CD8-positive, alpha-beta memory T cell (primary cell): Measurements from ENCODE around the gene TATDN2. TPM values are rescaled to one million over a fixed set of nuclear protein-coding genes. Genes with fewer than 3 reads are reported as not detected.

Experiments used
- CTCF ChIA-PET: fragments of 350-600 bp; sonication (Branson Sonifier 250); formaldehyde crosslinking; loops from one replicate; lab custom pipeline; 2021; ENCODE audit warnings: antibody characterized with exemption; lab: Charles Lee
- POLR2A ChIA-PET: fragments of 350-600 bp; sonication (Branson Sonifier 250); formaldehyde crosslinking; loops from one replicate; lab custom pipeline; 2021; ENCODE audit warnings: antibody characterized with exemption; lab: Charles Lee
- DNase-seq, 5 donors: peaks; one replicate each; pipeline versions ENCODE4 v3.0.0 to v3.0.0-alpha.2; 2020 to 2022; ENCODE audit warnings: mixed read lengths in 1 of 5
- H3K27ac ChIP-seq: one replicate; pipeline ENCODE4 v1.7.0; 2013; ENCODE audit warnings: low read depth, mild to moderate bottlenecking, low read length, moderate library complexity
- H3K27me3 ChIP-seq: 2 replicates; pipeline ENCODE4 v1.7.0; 2013; ENCODE audit warnings: low read length, mild to moderate bottlenecking; ENCODE audit not compliant: insufficient read depth, poor library complexity, severe bottlenecking
- H3K36me3 ChIP-seq: 2 replicates; pipeline ENCODE4 v1.7.0; 2013; ENCODE audit warnings: mild to moderate bottlenecking, low read length, moderate library complexity; ENCODE audit not compliant: insufficient read depth
- H3K4me1 ChIP-seq: 2 replicates; pipeline ENCODE4 v1.7.0; 2013; ENCODE audit warnings: mild to moderate bottlenecking, low read length, moderate library complexity; ENCODE audit not compliant: insufficient read depth
- H3K4me3 ChIP-seq: 2 replicates; pipeline ENCODE4 v1.7.0; 2013; ENCODE audit warnings: mild to moderate bottlenecking, low read length
- H3K9me3 ChIP-seq: 2 replicates; pipeline ENCODE4 v1.7.0; 2013; ENCODE audit warnings: mild to moderate bottlenecking, low read length
- H3K27ac Mint-ChIP-seq, 8 donors: one replicate each; pipeline ENCODE4 v1.8.0; 2020 to 2021; ENCODE audit warnings: mixed read lengths in 8 of 8, mild to moderate bottlenecking in 6 of 8, inconsistent platforms in 3 of 8, moderate library complexity in 3 of 8
- H3K27me3 Mint-ChIP-seq, 2 donors: one replicate each; pipeline ENCODE4 v1.8.0; 2020 to 2021; ENCODE audit warnings: mixed read lengths in 2 of 2, mild to moderate bottlenecking in 1 of 2, moderate library complexity in 1 of 2
- H3K36me3 Mint-ChIP-seq, 3 donors: one replicate each; pipeline ENCODE4 v1.8.0; 2020 to 2021; ENCODE audit warnings: mixed read lengths in 3 of 3, inconsistent platforms in 1 of 3, mild to moderate bottlenecking in 1 of 3
- H3K4me1 Mint-ChIP-seq, 3 donors: one replicate each; pipeline ENCODE4 v1.8.0; 2020 to 2021; ENCODE audit warnings: mixed read lengths in 3 of 3, inconsistent platforms in 1 of 3, mild to moderate bottlenecking in 1 of 3
- H3K4me3 Mint-ChIP-seq, 7 donors: one replicate each; pipeline ENCODE4 v1.8.0; 2020 to 2021; ENCODE audit warnings: mixed read lengths in 7 of 7, mild to moderate bottlenecking in 6 of 7, moderate library complexity in 4 of 7, inconsistent platforms in 2 of 7
- H3K9me3 Mint-ChIP-seq, 5 donors: one replicate each; pipeline ENCODE4 v1.8.0; 2020 to 2022; ENCODE audit warnings: mixed read lengths in 5 of 5, mild to moderate bottlenecking in 3 of 5, moderate library complexity in 2 of 5, inconsistent platforms in 1 of 5
- polyA plus RNA-seq: library from polyadenylated mRNA; unstranded; fragments of 300-500 nt; fragmentation: Illumina TruSeq; gene quantifications from one replicate; pipeline ENCODE4 v1.2.3, GENCODE V29; 2021
- total RNA-seq, 2 experiments: library from RNA; stranded (reverse); gene quantifications; one replicate each; pipeline ENCODE4 v1.2.3, GENCODE V29; 2021

The TATDN2 gene
- total and polyA plus RNA-seq, 3 experiments from 2014 or later: 23.3 to 60.0 (median 57.6) TPM

DNA sequence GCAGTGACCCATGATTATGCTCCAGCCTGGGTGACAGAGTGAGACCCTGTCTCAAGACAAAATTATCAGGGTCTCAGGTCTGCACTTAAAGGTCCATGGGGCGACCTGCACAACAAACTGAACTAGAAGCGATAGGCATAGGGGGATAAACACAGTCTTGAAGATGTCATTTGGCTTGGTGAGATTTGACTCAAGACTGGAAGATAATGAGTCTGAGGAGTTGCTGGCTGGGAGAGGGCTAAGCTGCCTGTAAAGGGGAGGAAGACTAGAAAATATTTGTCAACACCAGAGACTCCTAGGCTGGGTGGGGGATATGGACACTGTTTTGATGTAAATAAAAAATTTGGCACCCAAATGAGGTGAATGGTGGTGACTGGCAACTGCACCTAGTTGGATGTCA is 24.7 kb downstream of the TATDN2 start:
- Histone ChIP-seq H3K4me1 (peaks cover 41% of the 10 kb centered on the region), H3K9me3 (no peaks in the 10 kb centered on the region), H3K27me3 (no peaks in the 10 kb centered on the region), H3K27ac (no peak overlapping the region), H3K4me3 (no peak overlapping the region), H3K36me3 (peaks cover 36% of the 10 kb centered on the region)
- POLR2A ChIA-PET: interaction anchor here (0.6 kb wide), 1 partner anchor 131 kb away, joined by 3 read pairs; the partner anchor contains the start of gene VHL
- no peak for DNase-seq
- no peaks in the 10 kb centered on the region for H3K9me3 Mint-ChIP-seq
- peak overlapping the region in 6 of 7 donors; percentile 11 to 66 (median 46) for H3K4me3 Mint-ChIP-seq
- CTCF ChIA-PET: interaction anchor here (1.5 kb wide), 1 partner anchor 11 kb away, joined by 3 read pairs; no protein-coding TSS in a partner anchor
- peaks cover 53 to 78% (median 68%) of the 10 kb centered on the region in 3 donors for H3K4me1 Mint-ChIP-seq
- H3K36me3 Mint-ChIP-seq: peaks cover 6 to 86% (median 9%) of the 10 kb centered on the region in 3 donors
- no peaks in the 10 kb centered on the region for H3K27me3 Mint-ChIP-seq
- peak overlapping the region; percentile 6 to 95 (median 78) for H3K27ac Mint-ChIP-seq

DNA sequence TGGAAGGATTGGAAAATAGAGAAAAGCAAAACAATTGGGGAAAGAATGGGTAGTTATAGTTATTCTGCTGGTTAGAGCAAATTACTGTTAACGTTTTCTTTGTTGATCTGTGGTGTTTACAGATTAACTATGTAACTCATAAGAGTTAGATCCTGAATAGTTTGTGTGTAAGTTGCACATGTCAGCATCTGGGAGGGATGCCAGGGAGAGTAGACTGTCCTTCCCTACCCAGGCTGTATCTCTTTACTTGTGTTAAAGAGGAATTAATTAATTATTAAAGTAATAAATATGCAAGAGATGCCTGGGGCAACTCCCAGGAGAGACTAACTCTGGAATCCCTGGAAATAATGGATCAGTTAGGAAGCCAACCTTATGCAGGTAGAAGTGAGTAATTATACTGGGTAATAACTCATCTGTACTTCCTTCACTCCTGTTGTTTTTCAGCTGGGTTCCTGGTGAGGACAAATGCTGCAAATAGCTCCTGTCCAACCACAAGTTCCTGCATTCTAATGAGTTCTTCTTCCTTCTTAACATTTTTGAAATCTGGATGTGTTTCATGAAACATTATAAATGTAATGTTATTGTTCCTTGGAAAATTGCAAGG is 25.5 kb downstream of the TATDN2 start:
- peaks cover 4 to 85% (median 6%) of the 10 kb centered on the region in 3 donors for H3K36me3 Mint-ChIP-seq
- Histone ChIP-seq H3K27me3 (no peaks in the 10 kb centered on the region), H3K9me3 (no peaks in the 10 kb centered on the region), H3K4me1 (peaks cover 32% of the 10 kb centered on the region), H3K36me3 (peaks cover 41% of the 10 kb centered on the region), H3K27ac (no peak overlapping the region), H3K4me3 (no peak overlapping the region)
- no peaks in the 10 kb centered on the region for H3K9me3 Mint-ChIP-seq
- DNase-seq: no peak
- H3K4me1 Mint-ChIP-seq: peaks cover 46 to 70% (median 61%) of the 10 kb centered on the region in 3 donors
- no peaks in the 10 kb centered on the region for H3K27me3 Mint-ChIP-seq
- POLR2A ChIA-PET: no interaction called here
- H3K4me3 Mint-ChIP-seq: peak overlapping the region in 6 of 7 donors; percentile 32 to 66 (median 48)
- CTCF ChIA-PET: interaction anchor here (0.5 to 1.6 kb wide), 4 partner anchors 10 to 341 kb away, joined by 3 to 5 read pairs (median 4); no protein-coding TSS in a partner anchor
- peak overlapping the region in 6 of 8 donors; percentile 56 to 95 (median 88) for H3K27ac Mint-ChIP-seq

DNA sequence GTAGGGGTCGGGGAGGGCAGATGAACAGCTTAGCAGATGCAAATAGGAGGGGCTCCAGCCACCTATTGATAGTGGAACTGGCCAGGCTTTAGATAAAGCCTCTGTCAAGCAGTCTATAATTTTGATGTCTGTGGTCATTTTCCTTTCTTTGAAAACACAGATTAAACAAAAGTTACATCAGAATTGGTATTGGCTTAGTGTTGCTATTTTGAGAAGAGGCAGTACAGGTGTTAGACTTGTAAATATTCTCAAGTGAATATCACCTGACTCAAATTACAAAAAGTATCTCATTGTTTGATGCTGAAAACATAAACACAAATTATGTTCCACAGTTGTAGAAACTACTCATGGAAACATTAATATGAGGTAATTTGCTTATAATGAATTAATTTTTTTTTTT is 26.3 kb downstream of the TATDN2 start:
- Mint-ChIP-seq H3K36me3 (peaks cover 0 to 85% (median 4%) of the 10 kb centered on the region in 3 donors), H3K27me3 (no peaks in the 10 kb centered on the region), H3K27ac (peak overlapping the region in 7 of 8 donors; percentile 8 to 86 (median 56)), H3K4me1 (peaks cover 42 to 62% (median 53%) of the 10 kb centered on the region in 3 donors), H3K4me3 (peak overlapping the region in 4 of 7 donors; percentile 13 to 62 (median 33)), H3K9me3 (no peaks in the 10 kb centered on the region)
- ChIA-PET POLR2A (no interaction called here), CTCF (interaction anchor here (1.1 to 1.6 kb wide), 2 partner anchors 11 to 342 kb away, joined by 4 to 5 read pairs; no protein-coding TSS in a partner anchor)
- Histone ChIP-seq H3K9me3 (no peaks in the 10 kb centered on the region), H3K27ac (no peak overlapping the region), H3K4me1 (peaks cover 26% of the 10 kb centered on the region), H3K27me3 (no peaks in the 10 kb centered on the region), H3K4me3 (no peak overlapping the region), H3K36me3 (peaks cover 43% of the 10 kb centered on the region)
- DNase-seq: no peak

DNA sequence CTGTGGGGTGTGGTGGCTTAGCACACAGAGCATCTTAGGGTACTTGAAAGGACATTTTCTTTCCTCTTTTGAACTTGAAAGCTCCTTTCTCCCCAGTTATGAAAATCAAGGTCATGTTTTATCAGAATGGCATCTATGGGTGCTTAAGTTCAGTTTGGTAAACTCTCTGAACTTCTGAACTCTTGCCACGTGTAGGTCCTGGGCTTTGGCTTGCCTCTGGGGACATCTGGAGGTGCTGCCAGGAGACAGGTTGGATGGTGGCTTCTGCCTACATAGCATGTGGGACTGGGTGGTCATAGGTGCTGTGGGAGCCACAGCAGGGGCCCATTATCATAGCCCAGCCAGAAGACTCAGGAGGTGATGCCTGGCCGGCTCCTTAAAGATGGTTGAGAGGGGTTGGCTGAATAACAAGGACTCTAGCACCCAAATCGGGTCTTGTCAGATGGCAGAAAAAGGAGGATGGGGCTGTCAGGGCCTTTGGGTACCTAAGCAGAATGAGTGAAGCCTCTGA is 28.9 kb downstream of the TATDN2 start:
- peaks cover 21% of the 10 kb centered on the region for H3K4me1 ChIP-seq
- H3K27me3 ChIP-seq: no peaks in the 10 kb centered on the region
- Mint-ChIP-seq H3K27me3 (no peaks in the 10 kb centered on the region), H3K4me3 (no peak overlapping the region), H3K27ac (peak overlapping the region in 6 of 8 donors; percentile 47 to 97 (median 73)), H3K4me1 (peaks cover 30 to 46% (median 39%) of the 10 kb centered on the region in 3 donors), H3K36me3 (peaks cover 0 to 82% (median 9%) of the 10 kb centered on the region in 3 donors), H3K9me3 (no peaks in the 10 kb centered on the region)
- H3K36me3 ChIP-seq: peaks cover 39% of the 10 kb centered on the region
- H3K27ac ChIP-seq: no peak overlapping the region
- CTCF ChIA-PET: no interaction called here
- no peak overlapping the region for H3K4me3 ChIP-seq
- POLR2A ChIA-PET: no interaction called here
- no peaks in the 10 kb centered on the region for H3K9me3 ChIP-seq
- DNase-seq: no peak

DNA sequence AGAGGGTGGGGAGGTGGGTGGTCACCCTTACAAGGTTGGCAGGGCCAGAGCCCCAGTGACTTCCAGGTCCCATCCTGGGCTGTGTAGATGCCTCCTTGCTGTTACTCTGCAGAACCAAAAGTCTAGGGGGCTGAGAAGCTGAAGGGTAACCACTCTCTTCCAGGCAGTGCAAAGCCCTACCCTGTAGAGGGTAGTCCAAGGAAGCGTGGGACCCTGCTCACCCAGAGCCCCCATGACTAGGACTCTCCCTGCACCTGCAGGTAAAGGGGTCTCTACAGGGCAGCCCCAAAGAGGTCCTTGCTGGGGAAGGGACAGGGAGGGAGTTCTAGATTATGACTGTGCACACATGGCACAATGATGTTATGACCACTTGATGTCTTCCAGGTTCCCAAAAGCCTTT is 30.2 kb downstream of the TATDN2 start:
- H3K27ac ChIP-seq: no peak overlapping the region
- peak overlapping the region in 2 of 8 donors; percentile 47 to 58 for H3K27ac Mint-ChIP-seq
- H3K27me3 ChIP-seq: no peaks in the 10 kb centered on the region
- peaks cover 12% of the 10 kb centered on the region for H3K4me1 ChIP-seq
- H3K4me1 Mint-ChIP-seq: peaks cover 22 to 45% (median 32%) of the 10 kb centered on the region in 3 donors
- no peak overlapping the region for H3K4me3 ChIP-seq
- no peaks in the 10 kb centered on the region for H3K9me3 Mint-ChIP-seq
- DNase-seq: no peak
- ChIA-PET CTCF (no interaction called here), POLR2A (no interaction called here)
- no peaks in the 10 kb centered on the region for H3K9me3 ChIP-seq
- no peaks in the 10 kb centered on the region for H3K27me3 Mint-ChIP-seq
- H3K4me3 Mint-ChIP-seq: no peak overlapping the region
- peaks cover 0 to 84% (median 12%) of the 10 kb centered on the region in 3 donors for H3K36me3 Mint-ChIP-seq
- peaks cover 42% of the 10 kb centered on the region for H3K36me3 ChIP-seq

DNA sequence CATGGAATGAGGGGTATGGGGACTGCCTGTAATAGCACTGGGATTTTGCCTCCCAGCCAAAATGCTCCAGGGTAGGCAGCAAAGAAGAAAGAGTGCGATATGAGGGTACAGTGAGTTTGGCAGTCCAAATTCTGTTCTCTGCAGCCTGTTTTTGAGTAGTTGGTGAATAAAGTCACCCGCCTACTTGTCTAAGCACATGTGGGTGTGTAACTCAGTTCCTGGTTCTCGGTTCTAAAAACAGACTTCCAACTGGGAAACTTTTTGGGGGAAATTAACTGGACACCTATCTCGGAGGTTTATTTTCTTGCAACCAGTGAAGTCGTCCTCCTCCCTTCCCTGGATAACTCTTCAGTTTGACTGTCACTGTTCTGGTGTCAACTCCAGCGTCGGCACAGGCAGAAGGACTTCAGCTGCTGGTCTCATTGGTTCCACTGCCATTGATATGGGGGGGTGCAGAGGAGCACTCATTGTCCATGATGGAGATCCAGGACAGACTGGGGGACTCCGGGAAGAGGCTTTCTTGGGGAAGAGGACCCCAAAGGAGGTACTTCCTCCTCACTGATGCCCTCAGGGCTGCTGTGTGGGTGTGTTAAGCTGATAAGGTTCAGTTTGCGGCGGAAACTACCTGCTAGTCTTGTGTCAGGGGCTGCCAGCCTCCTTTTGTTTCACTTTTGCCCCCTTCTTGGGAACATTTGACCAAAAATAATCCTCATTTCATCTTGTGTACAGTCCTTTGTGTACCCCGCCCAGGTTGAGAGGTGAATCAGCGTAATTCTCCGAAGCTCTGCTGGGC is 31.3 kb downstream of the TATDN2 start:
- peak overlapping the region in 6 of 8 donors; percentile 8 to 87 (median 54) for H3K27ac Mint-ChIP-seq
- Histone ChIP-seq H3K36me3 (peaks cover 42% of the 10 kb centered on the region), H3K9me3 (no peaks in the 10 kb centered on the region), H3K4me3 (no peak overlapping the region), H3K27me3 (no peaks in the 10 kb centered on the region), H3K27ac (no peak overlapping the region), H3K4me1 (peaks cover 12% of the 10 kb centered on the region)
- ChIA-PET CTCF (interaction anchor here (1.3 kb wide), 1 partner anchor 17 kb away, joined by 3 read pairs; no protein-coding TSS in a partner anchor), POLR2A (no interaction called here)
- no peaks in the 10 kb centered on the region for H3K9me3 Mint-ChIP-seq
- no peak for DNase-seq
- no peak overlapping the region for H3K4me3 Mint-ChIP-seq
- peaks cover 0 to 83% (median 12%) of the 10 kb centered on the region in 3 donors for H3K36me3 Mint-ChIP-seq
- H3K27me3 Mint-ChIP-seq: no peaks in the 10 kb centered on the region
- peaks cover 22 to 45% (median 32%) of the 10 kb centered on the region in 3 donors for H3K4me1 Mint-ChIP-seq

DNA sequence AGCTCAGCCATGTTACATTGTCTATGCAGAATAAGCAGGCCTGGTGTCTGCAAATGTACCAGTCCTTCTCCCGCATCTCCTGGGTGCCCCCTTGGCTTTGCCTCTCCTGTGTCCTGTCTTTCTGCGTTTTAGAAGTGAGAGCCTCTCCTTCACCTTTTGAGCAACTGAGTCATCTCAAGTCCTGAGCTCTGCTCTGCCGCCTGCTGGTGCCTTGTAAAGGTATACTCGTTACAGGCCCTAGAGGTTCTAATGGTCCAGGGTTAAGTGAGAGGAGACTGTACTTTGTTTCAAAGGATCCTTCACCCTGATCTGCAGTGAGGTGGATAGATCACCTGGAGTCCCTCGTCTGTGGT is 31.9 kb downstream of the TATDN2 start:
- Mint-ChIP-seq H3K4me1 (peaks cover 28 to 48% (median 35%) of the 10 kb centered on the region in 3 donors), H3K36me3 (peaks cover 0 to 85% (median 12%) of the 10 kb centered on the region in 3 donors), H3K4me3 (no peak overlapping the region), H3K27ac (peak overlapping the region in 6 of 8 donors; percentile 8 to 93 (median 54)), H3K9me3 (no peaks in the 10 kb centered on the region), H3K27me3 (no peaks in the 10 kb centered on the region)
- Histone ChIP-seq H3K27ac (no peak overlapping the region), H3K9me3 (no peaks in the 10 kb centered on the region), H3K4me3 (no peak overlapping the region), H3K36me3 (peaks cover 42% of the 10 kb centered on the region), H3K4me1 (peaks cover 15% of the 10 kb centered on the region), H3K27me3 (no peaks in the 10 kb centered on the region)
- no peak for DNase-seq
- CTCF ChIA-PET: interaction anchor here (1.3 kb wide), 1 partner anchor 17 kb away, joined by 3 read pairs; no protein-coding TSS in a partner anchor
- POLR2A ChIA-PET: no interaction called here
